ENCODE measurements around the gene SYNPR.
A peak's percentile ranks its signal among the peaks of the same experiment; 100 is the strongest.

The SYNPR gene

DNA sequence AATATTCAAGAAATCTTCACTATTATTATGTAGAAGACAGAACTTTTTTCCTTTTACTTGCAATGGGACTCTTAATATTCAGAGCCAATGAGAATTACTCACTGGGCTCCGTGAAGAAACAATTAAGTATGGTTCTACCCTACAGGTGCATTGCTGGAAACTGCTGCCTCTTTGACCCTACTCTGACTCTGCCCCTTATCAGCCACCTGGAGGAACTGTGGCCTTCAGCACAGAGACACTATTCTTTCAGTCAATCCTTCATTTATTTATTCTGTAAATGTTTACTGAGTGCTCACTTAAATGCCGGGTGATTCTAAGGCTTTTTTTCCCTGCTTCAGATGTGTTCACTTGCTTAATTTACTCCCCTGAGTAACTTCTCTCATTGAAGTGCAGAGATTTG, 163.2 kb downstream of the SYNPR start:
- DNase-seq = no peak
- no peak overlapping the region for H3K4me3 ChIP-seq (ENCODE audit: low read depth, low read length)
- H3K27ac ChIP-seq = no peak overlapping the region
- H3K36me3 ChIP-seq = no peaks in the 10 kb centered on the region
- no peaks in the 10 kb centered on the region for H3K27me3 ChIP-seq (ENCODE audit: insufficient read depth, low read depth, severe bottlenecking)
- H3K9me3 ChIP-seq (ENCODE audit: severe bottlenecking) = no peaks in the 10 kb centered on the region
- TF ChIP-seq, protein P1, sequence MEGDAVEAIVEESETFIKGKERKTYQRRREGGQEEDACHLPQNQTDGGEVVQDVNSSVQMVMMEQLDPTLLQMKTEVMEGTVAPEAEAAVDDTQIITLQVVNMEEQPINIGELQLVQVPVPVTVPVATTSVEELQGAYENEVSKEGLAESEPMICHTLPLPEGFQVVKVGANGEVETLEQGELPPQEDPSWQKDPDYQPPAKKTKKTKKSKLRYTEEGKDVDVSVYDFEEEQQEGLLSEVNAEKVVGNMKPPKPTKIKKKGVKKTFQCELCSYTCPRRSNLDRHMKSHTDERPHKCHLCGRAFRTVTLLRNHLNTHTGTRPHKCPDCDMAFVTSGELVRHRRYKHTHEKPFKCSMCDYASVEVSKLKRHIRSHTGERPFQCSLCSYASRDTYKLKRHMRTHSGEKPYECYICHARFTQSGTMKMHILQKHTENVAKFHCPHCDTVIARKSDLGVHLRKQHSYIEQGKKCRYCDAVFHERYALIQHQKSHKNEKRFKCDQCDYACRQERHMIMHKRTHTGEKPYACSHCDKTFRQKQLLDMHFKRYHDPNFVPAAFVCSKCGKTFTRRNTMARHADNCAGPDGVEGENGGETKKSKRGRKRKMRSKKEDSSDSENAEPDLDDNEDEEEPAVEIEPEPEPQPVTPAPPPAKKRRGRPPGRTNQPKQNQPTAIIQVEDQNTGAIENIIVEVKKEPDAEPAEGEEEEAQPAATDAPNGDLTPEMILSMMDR (IDR thresholded peaks at IDR 0.05; ENCODE audit: low read depth, low read length) = no peak

DNA sequence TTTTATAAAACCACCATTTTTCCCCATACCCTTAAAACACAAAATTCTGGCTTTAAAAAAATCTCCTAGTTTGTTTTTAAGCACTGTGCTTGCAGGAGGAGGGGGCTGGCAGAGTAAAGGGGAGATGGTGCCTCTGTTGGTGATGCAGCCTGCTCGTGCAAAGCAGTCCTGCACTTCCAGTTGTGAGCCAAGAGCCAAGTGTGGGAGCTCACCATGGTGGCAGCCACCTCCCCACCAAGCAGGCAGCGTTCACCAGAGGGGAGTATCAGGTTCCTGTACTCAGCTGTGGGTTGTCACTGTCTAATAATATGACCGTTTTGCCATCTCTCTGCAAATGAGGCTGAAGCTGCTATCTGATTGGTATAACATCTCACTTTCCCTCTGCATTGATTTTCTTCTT, 164.8 kb downstream of the SYNPR start:
- TF ChIP-seq, protein P1 (IDR thresholded peaks at IDR 0.05; ENCODE audit: low read depth, low read length) = no peak
- Histone ChIP-seq H3K9me3 (ENCODE audit: severe bottlenecking) (no peaks in the 10 kb centered on the region), H3K27ac (no peak overlapping the region), H3K4me3 (ENCODE audit: low read depth, low read length) (no peak overlapping the region), H3K27me3 (ENCODE audit: insufficient read depth, low read depth, severe bottlenecking) (no peaks in the 10 kb centered on the region), H3K36me3 (no peaks in the 10 kb centered on the region)
- no peak for DNase-seq

DNA sequence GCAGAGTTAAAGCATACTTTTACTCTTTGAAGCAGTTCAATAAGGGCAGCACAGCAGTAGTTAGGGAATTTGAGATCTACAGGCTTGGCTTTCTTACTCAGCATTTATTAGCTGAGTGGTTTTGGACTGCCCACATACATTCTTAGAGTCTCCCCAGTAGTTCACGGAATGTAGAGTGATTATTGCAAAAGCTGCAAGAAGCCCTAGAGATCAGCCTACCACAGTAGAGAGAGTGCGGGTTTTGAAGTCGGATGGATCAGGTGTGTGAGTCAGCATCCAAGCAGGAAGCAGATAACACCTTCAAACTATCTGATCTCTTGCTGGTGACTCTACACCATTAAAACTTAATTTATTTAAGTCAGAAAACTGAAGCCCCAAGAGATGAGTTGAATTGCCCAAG, 171.9 kb downstream of the SYNPR start:
- TF ChIP-seq, protein P1 (IDR thresholded peaks at IDR 0.05; ENCODE audit: low read depth, low read length) = no peak
- no peak for DNase-seq
- Histone ChIP-seq H3K4me3 (ENCODE audit: low read depth, low read length) (no peak overlapping the region), H3K36me3 (no peaks in the 10 kb centered on the region), H3K27ac (no peak overlapping the region), H3K27me3 (ENCODE audit: insufficient read depth, low read depth, severe bottlenecking) (no peaks in the 10 kb centered on the region), H3K9me3 (ENCODE audit: severe bottlenecking) (no peaks in the 10 kb centered on the region)

DNA sequence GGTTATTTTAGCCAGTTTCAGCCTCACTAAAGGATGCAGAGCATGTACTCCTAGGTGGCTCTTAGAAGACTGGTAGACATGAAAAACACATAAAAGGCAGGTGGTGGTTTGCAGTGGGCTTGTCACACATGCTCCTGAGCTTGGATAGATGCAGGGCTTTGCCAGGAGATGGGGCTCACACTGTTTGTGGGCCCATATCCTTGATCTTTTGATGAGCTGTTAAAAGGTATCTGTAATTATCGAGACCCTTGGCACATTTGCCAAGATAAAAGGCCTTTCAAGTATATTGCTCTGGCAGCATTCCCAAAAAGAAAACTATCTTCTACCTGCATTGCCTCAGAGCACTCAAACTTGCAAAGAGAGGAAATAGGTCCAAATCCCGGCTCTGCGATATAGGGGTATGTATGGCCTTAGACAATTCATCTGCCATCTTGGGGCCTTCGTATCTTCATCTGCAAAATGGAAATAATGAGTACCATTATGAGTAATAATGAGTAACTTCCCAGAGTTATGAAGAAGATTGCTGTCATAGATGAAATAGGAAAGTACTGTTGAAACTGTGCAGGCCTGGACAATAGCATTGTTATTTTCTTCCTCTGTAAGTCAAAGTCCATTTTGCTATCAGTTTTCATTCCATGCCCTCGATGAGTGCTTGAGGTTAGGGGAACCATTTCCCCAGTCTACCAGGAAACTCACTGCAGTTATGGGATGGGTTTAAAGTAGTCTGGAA, 172.7 kb downstream of the SYNPR start:
- Histone ChIP-seq H3K27me3 (ENCODE audit: insufficient read depth, low read depth, severe bottlenecking) (no peaks in the 10 kb centered on the region), H3K4me3 (ENCODE audit: low read depth, low read length) (no peak overlapping the region), H3K36me3 (no peaks in the 10 kb centered on the region), H3K9me3 (ENCODE audit: severe bottlenecking) (no peaks in the 10 kb centered on the region), H3K27ac (no peak overlapping the region)
- no peak for DNase-seq
- TF ChIP-seq, protein P1 (IDR thresholded peaks at IDR 0.05; ENCODE audit: low read depth, low read length) = 0 out of 2 replicates have a peak, but pooled peaks have one; percentile 29

DNA sequence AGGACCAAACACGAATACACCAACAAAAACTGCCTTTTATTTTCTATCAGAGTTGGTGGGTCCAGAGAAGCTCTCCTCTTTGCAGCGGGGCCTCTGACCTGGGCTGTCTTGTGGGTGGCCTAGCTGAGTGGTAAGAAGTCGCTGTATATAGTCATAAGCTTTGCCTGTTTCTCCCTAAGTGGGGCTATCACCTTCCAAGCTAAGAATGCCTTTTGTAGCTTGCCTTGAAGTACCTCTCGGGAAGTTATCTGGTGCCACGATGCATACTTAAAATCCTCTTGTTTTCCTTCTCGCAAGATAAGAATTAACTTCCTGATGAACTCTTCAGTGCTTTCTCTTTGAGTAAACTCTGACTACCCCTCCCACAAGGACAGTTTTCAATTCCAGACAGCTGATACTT, 178.8 kb downstream of the SYNPR start:
- Histone ChIP-seq H3K27me3 (ENCODE audit: insufficient read depth, low read depth, severe bottlenecking) (no peaks in the 10 kb centered on the region), H3K36me3 (no peaks in the 10 kb centered on the region), H3K9me3 (ENCODE audit: severe bottlenecking) (no peaks in the 10 kb centered on the region), H3K27ac (no peak overlapping the region), H3K4me3 (ENCODE audit: low read depth, low read length) (no peak overlapping the region)
- TF ChIP-seq, protein P1 (IDR thresholded peaks at IDR 0.05; ENCODE audit: low read depth, low read length) = no peak
- no peak for DNase-seq

DNA sequence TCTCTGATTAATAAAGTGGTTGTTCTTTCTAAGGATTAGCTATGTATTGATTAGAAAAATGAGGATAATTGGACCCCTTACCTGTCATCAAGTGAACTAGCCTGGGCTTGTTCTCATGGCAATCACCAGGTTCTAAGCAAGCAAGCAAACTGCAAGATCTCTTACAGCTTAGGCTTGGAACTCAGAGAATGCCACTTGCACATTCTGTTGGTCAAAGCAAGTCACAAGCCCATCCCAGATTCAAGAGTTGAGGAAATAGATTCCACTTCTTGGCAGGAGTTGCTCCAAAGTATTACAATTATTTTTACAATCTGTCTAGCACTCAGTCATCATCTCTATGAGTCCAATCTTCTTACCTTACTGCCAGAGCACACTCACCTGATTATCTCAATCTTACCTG, 180.3 kb downstream of the SYNPR start:
- TF ChIP-seq, protein P1 (IDR thresholded peaks at IDR 0.05; ENCODE audit: low read depth, low read length) = no peak
- Histone ChIP-seq H3K9me3 (ENCODE audit: severe bottlenecking) (no peaks in the 10 kb centered on the region), H3K4me3 (ENCODE audit: low read depth, low read length) (no peak overlapping the region)

More for the DNA sequence above, 180.3 kb downstream of the SYNPR start:
- no peaks in the 10 kb centered on the region for H3K36me3 ChIP-seq
- H3K27ac ChIP-seq = no peak overlapping the region
- DNase-seq = no peak
- no peaks in the 10 kb centered on the region for H3K27me3 ChIP-seq (ENCODE audit: insufficient read depth, low read depth, severe bottlenecking)

All from WERI-Rb-1 (cell line).